GM18517 (cell line): ENCODE results near the gene TRPM3.

Experiments used
- ATAC-seq: cut with Tn5 transposase; IDR thresholded peaks from one replicate; pipeline ENCODE4 v1.9.1; 2021; ENCODE audit warnings: mild to moderate bottlenecking, moderate library complexity; ENCODE audit not compliant: unreplicated experiment

TRPM3 gene

DNA sequence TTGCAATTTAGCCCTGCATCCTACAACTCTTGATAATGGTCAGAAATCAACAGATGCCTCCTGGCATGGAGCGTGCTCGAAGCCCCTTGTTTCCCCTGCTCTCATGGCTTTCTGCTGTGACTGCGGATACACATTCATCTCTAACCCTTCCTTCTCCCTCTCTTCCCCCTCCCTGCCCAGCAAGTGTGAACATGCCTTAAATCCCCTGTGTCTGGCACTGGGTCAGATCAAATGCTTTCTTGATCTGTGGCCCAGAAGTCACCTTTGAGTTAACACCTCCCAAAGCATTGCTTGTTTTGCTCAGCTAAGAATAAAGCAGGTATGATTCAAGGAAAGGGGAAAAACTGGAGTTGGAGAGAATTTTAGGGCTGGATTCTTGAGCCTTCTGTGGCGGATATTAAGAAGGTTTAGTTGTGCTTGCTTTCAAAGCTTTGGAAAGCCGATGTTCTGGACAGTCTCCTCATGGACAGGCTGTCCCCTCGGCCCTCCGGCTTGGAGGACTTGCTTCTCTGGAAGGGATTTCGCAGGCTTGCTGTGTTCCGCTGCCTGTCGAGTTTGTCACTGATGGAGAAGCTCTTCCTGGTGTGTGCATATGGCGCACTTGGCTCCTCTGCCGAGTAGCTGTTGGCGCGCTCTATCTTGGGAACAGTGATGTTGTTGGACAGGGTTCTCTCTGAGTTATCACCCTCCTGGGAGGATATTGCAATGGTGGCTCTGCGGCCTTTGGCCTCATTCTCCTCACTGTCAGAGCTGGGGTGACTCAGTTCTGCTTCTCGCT, 585.7 kb downstream of the TRPM3 start:
- no peak for ATAC-seq

DNA sequence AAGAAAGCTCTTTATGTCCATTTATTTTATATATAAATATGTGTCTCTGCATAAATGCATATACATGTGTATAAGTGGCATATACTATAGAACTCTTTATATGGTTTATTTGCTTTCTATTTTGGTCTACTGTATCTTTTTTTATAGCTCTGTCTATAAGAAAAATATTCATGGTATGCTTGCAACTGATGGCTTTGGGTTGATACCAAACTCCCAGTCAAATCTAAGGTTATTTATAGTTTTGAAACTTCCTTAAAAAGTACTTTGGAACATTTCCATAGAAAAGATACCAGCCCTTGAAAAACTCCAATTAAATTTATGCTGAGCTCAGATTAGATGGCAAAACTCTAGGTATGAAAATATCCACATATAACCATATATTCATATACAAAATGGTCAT, 587.0 kb downstream of the TRPM3 start:
- ATAC-seq: no peak

DNA sequence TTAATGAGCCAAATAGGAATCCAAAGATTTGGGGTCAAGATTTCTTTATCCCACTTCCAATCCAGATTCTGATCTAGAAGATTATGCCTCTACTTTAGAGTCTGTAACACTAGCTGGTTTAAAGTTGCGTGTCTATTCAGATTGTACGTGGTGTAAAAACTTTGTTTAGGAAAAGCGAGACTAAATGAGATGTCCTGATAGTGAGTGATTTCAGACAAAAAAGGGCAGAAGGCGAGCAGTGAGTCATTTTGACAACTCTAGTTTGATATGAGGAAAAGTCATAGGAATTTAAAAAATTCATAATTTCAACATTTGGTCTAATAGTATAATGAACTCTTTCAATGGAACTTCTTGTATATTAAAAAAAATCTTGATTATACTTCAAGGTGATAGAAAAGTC, 587.4 kb downstream of the TRPM3 start:
- no peak for ATAC-seq

DNA sequence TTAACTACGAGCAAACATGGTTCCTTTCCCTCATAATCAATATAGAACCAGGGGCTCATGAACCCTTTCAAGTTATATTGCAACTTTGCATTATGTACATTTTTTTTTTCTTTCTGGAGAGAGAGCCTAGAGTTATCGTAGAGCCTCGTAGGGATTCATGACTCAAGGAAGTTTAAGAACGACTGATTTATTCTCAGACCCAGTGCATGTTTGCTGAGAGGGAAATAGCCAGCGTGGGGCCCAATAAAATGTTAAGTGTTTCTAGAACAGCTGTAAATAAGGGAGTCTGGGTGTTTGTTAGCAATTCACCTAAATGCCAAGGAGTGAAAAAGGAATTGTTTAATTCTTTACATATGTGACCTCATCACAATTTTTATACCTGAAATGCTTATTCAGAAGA, 587.9 kb downstream of the TRPM3 start:
- ATAC-seq: no peak

- ATAC-seq: no peak
Measured at GRCh38 chr9:70532716-70533115, 588.7 kb downstream of the TRPM3 start.

GRCh38 chr9:70531311-70531710, 590.1 kb downstream of the TRPM3 start:
- no peak for ATAC-seq

DNA sequence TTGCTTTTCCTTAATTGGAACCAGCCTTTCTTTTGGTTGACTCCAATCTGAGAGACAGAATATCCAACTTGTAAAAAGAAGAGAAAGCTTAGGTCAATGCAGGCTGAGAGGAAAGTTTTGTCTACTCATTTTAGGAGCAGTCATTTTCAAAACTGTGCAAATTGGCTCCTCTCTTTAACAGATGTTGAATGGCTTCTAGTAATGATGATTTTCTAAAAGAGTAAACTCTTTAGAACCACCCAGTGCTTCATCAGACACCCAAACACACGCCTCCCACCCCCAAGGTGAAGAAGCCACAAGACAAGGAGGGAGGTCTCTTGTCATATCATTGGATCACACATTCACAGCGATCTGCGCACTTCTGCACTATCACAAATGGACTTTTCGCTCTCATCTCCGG, 590.7 kb downstream of the TRPM3 start:
- ATAC-seq: no peak

GRCh38 chr9:70529833-70530232, 591.6 kb downstream of the TRPM3 start:
- ATAC-seq: no peak

- no peak for ATAC-seq
Measured at GRCh38 chr9:70529377-70529776, 592.0 kb downstream of the TRPM3 start.

- ATAC-seq: no peak
Measured at GRCh38 chr9:70526902-70527301, 594.5 kb downstream of the TRPM3 start.

DNA sequence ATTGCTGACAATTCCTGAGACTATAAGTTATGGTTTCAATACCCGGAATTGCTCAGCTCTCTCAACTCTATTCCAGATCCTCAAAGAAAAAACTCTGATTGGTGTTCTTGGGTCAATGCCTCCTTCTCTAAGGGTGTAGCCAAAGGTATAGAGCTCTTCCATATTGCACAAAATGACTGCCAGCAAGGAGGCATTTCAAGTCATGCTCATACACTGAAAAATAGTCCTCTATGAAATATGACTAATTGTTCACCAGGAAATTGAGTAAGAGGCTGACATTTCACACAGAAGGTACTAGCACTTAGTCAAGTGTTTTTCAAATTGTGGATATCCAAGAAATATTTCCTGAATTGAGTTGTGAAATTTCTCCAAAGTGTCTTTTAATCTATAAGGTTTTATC, 595.9 kb downstream of the TRPM3 start:
- ATAC-seq: no peak

- ATAC-seq: peak; percentile 87
Measured at GRCh38 chr9:70519912-70520724, 601.3 kb downstream of the TRPM3 start.

GRCh38 chr9:70517926-70518610, 603.4 kb downstream of the TRPM3 start:
- no peak for ATAC-seq

- no peak for ATAC-seq
Measured at GRCh38 chr9:70514273-70514672, 607.1 kb downstream of the TRPM3 start.

DNA sequence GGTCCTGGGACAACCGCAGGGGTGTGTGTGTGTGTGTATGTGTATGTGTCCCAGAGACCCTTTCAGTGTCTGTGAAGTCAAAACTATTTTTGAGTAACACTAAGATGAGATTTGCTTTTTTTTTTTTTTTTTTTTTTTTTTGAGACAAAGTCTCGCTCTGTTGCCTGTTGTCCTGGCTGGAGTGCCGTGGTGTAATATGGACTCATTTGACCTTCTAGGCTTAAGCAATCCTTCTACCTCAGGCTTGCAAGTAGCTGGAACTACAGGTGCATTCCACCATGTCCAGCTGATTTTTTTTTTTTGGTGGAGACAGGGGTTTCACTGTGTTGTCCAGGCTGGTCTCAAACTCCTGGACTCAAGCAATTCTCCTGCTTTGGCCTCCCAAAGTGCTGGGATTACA, 609.6 kb downstream of the TRPM3 start:
- no peak for ATAC-seq

- ATAC-seq: no peak
Measured at GRCh38 chr9:70510157-70510770, 611.2 kb downstream of the TRPM3 start.

GRCh38 chr9:70506159-70506558, 615.3 kb downstream of the TRPM3 start:
- no peak for ATAC-seq

DNA sequence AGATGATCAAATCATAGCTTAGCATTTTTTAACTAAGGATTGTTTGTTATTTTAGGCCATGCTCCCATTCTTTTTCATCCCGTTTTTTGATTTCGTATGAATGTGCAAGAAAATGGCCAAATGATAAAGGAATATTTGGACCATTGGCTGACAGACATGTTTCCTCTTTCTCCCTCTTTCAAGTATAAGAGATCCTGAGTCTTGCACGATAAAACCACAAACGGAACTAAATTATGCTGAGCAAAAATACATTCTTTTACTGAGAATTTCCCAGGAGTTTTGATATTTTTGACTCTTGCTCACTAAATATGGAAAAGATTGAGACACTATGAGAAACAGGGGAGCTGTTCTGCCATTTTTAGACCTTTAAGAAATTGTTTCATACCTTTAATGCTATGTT, 616.6 kb downstream of the TRPM3 start:
- no peak for ATAC-seq

DNA sequence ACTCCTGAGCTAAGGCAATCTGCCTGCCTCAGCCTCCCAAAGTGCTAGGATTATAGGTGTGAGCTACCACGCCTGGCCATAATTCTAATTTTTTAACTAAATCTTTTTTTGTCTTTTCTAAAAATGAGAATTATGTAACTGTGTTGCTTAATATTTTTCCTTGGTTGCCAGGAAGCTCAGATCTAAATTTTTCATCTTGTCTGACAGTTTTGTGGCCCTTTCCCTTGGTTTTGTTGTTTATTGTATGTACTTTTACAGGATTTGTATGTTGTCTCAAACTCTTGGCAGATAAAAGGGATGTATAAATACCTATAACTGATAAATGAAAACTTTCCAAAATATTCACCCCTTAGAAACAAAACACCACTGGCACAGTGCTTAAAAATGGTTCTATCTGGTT, 618.7 kb downstream of the TRPM3 start:
- no peak for ATAC-seq

DNA sequence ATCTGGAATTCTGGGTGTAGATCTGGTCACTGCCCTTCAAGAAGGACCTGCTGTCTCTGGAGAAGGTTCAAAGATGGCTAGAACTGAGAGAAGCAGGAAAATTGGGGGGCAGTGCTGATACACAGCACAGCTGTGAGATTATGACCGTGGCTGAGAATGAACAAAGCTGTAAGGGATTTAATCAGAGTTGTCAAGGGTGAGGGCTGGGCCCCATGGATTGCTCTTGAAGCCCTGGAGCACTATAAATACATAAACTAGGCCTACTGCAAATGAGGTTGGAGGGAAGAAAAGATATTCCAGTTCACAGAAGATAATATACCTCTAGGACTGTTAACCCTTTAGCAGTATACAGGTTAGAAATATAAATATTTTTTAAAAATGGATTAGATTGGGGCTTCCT, 620.6 kb downstream of the TRPM3 start:
- no peak for ATAC-seq

- ATAC-seq: no peak
Measured at GRCh38 chr9:70499621-70500020, 621.8 kb downstream of the TRPM3 start.
